Psoas muscle (tissue), 8 donors: ENCODE measurements around the gene PTPRG. TPM values are rescaled to one million over a fixed set of nuclear protein-coding genes. Genes with fewer than 3 reads are reported as not detected.

Source experiments
- ATAC-seq, 4 donors: fragments of 200-7000 bp; cut with Tn5 transposase; one replicate each; pipeline ENCODE4 v1.9.1; 2020; ENCODE audit warnings: moderate library complexity in 3 of 4, mild to moderate bottlenecking in 2 of 4
- DNase-seq, 2 donors: peaks; one replicate each; pipeline ENCODE4 v3.0.0-alpha.2; 2020
- H3K27ac ChIP-seq: fragments of 200-600 bp; one replicate; pipeline ENCODE4 v1.8.0; 2022
- H3K27me3 ChIP-seq, 3 donors: fragments of 200-600 bp in 1 of 3; one replicate each; pipeline versions ENCODE4 v1.6.1 to v1.8.0; 2013 to 2022; ENCODE audit warnings: low read length in 2 of 3, mild to moderate bottlenecking in 2 of 3, moderate library complexity in 1 of 3; ENCODE audit not compliant: insufficient read depth in 3 of 3
- H3K36me3 ChIP-seq, 2 donors: fragments of 200-600 bp in 1 of 2; one replicate each; pipeline versions ENCODE4 v1.6.1 to v1.8.0; 2013 to 2022; ENCODE audit warnings: low read depth in 1 of 2, mild to moderate bottlenecking in 1 of 2, moderate library complexity in 1 of 2; ENCODE audit not compliant: insufficient read depth in 1 of 2
- H3K4me1 ChIP-seq: fragments of 200-600 bp; one replicate; pipeline ENCODE4 v1.8.0; 2022
- H3K4me3 ChIP-seq: fragments of 200-600 bp; one replicate; pipeline ENCODE4 v1.8.0; 2022; ENCODE audit warnings: mild to moderate bottlenecking
- H3K9me3 ChIP-seq: fragments of 200-600 bp; one replicate; pipeline ENCODE4 v1.8.0; 2022
- CTCF ChIP-seq: fragments of 200-600 bp; IDR thresholded peaks from one replicate; pipeline ENCODE4 v1.8.0; 2022; ENCODE audit warnings: antibody characterized with exemption
- WGBS, 3 donors: extraction: QIAGEN DNeasy Blood & Tissue Kit; methylation state at CpG; one replicate each; pipeline versions ENCODE4 v1.1.6 to v1.1.7; 2013; 5-methylcytosine and 5-hydroxymethylcytosine counted together
- intact Hi-C, 2 donors: fragments of 100-400 bp; cut with DNase I; formaldehyde crosslinking; loops; one replicate each; pipeline versions ENCODE4 v1.11.0 to v1.14.2; 2022
- polyA plus RNA-seq, 3 donors: library from polyadenylated mRNA; stranded (reverse); fragments of 200-250 nt; gene quantifications; one replicate each; pipeline ENCODE4 v1.2.3, GENCODE V29; 2013
- total RNA-seq, 4 donors: library from RNA; stranded (reverse); fragmentation: NEBNext Ultra II Directional in 2 of 4; extraction: Animal tissue kit (Norgen Biotek cat#: 25700) in 2 of 4; gene quantifications; one replicate each; pipeline versions ENCODE4 v1.2.1 to v1.2.4, GENCODE V29; 2021 to 2023
- donor health status: healthy with polysubstance abuse.
- donor health status: DM: no; HTN: no; CAD: no; lungs with moderate emphysema.
- donor health status: Bipolar disorder and iron deficiency.
- donor health status: healthy.
- donor health status: DM: yes; HTN: yes; CAD: no.
- donor health status: DM: no; HTN: no; CAD: no.
- donor health status: DM: no; HTN: no; CAD: no.
- donor health status: DM: yes; HTN: yes; CAD: no.

PTPRG gene
- total and polyA plus RNA-seq, 7 donors: 4.5 to 29.5 (median 12.6) TPM

GRCh38 chr3:61531528-61531927, 29.8 kb upstream of the PTPRG start:
- intact Hi-C loops: no loop called here
- WGBS, 3 donors: 42 to 57% (median 48%) methylated on average over 2 of the region's 2 CpGs

GRCh38 chr3:61532739-61533500, 28.5 kb upstream of the PTPRG start:
- Histone ChIP-seq H3K4me1 (no peaks in the 10 kb centered on the region), H3K4me3 (no peak overlapping the region), H3K36me3 (no peaks in the 10 kb centered on the region), H3K27ac (no peak overlapping the region), H3K27me3 (no peaks in the 10 kb centered on the region), H3K9me3 (no peaks in the 10 kb centered on the region)
- no peak for TF ChIP-seq CTCF
- DNase-seq (no peak), ATAC-seq (no peak)
- intact Hi-C loops: no loop called here
- WGBS, 3 donors: 88 to 92% (median 89%) methylated on average over 13 of the region's 13 CpGs

More at GRCh38 chr3:61531528-61531927, 29.8 kb upstream of the PTPRG start:
- DNase-seq (no peak), ATAC-seq (no peak)
- H3K9me3 ChIP-seq: no peaks in the 10 kb centered on the region
- H3K36me3 ChIP-seq: no peaks in the 10 kb centered on the region
- no peak overlapping the region for H3K4me3 ChIP-seq
- H3K27ac ChIP-seq: no peak overlapping the region
- no peaks in the 10 kb centered on the region for H3K4me1 ChIP-seq
- H3K27me3 ChIP-seq: no peaks in the 10 kb centered on the region
- no peak for TF ChIP-seq CTCF

- WGBS, 3 donors: 80 to 95% (median 94%) methylated on average over 3 of the region's 3 CpGs
- Histone ChIP-seq H3K27ac (no peak overlapping the region), H3K36me3 (no peaks in the 10 kb centered on the region), H3K4me1 (no peaks in the 10 kb centered on the region), H3K9me3 (no peaks in the 10 kb centered on the region), H3K4me3 (no peak overlapping the region), H3K27me3 (no peaks in the 10 kb centered on the region)
- ATAC-seq (no peak), DNase-seq (no peak)
- TF ChIP-seq CTCF: no peak
- intact Hi-C loops: no loop called here
Measured at GRCh38 chr3:61535826-61536225, 25.5 kb upstream of the PTPRG start.

GRCh38 chr3:61537366-61537765, 24.0 kb upstream of the PTPRG start:
- Histone ChIP-seq H3K27me3 (no peaks in the 10 kb centered on the region), H3K9me3 (no peaks in the 10 kb centered on the region), H3K27ac (no peak overlapping the region), H3K36me3 (no peaks in the 10 kb centered on the region), H3K4me3 (no peak overlapping the region), H3K4me1 (no peaks in the 10 kb centered on the region)
- 42 to 49% (median 46%) methylated on average over 6 of the region's 6 CpGs for WGBS, 3 donors
- no peak for TF ChIP-seq CTCF
- DNase-seq: no peak
- intact Hi-C loops: no loop called here
- no peak for ATAC-seq

GRCh38 chr3:61538486-61538885, 22.9 kb upstream of the PTPRG start:
- 81 to 84% (median 83%) methylated on average over 5 of the region's 5 CpGs for WGBS, 3 donors
- no peak for DNase-seq
- intact Hi-C loops: no loop called here
- no peak overlapping the region for H3K4me3 ChIP-seq
- H3K9me3 ChIP-seq: no peaks in the 10 kb centered on the region
- H3K27ac ChIP-seq: no peak overlapping the region
- H3K4me1 ChIP-seq: no peaks in the 10 kb centered on the region
- no peak for TF ChIP-seq CTCF
- ATAC-seq: no peak
- no peaks in the 10 kb centered on the region for H3K36me3 ChIP-seq
- no peaks in the 10 kb centered on the region for H3K27me3 ChIP-seq
